Measurements from ENCODE around the gene DCTN2. TPM values are rescaled to one million over a fixed set of nuclear protein-coding genes. Genes with fewer than 3 reads are reported as not detected.

The DCTN2 gene
- 100 to 1,000 TPM; 166 to 257 (median 181) TPM for total RNA-seq

- intact Hi-C loops (cut with DNase I; ENCODE audit: low total_unique reads): no loop called here
- TF ChIP-seq, protein P1, sequence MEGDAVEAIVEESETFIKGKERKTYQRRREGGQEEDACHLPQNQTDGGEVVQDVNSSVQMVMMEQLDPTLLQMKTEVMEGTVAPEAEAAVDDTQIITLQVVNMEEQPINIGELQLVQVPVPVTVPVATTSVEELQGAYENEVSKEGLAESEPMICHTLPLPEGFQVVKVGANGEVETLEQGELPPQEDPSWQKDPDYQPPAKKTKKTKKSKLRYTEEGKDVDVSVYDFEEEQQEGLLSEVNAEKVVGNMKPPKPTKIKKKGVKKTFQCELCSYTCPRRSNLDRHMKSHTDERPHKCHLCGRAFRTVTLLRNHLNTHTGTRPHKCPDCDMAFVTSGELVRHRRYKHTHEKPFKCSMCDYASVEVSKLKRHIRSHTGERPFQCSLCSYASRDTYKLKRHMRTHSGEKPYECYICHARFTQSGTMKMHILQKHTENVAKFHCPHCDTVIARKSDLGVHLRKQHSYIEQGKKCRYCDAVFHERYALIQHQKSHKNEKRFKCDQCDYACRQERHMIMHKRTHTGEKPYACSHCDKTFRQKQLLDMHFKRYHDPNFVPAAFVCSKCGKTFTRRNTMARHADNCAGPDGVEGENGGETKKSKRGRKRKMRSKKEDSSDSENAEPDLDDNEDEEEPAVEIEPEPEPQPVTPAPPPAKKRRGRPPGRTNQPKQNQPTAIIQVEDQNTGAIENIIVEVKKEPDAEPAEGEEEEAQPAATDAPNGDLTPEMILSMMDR (IDR thresholded peaks at IDR 0.05): no peak
- TF ChIP-seq POLR2A (IDR thresholded peaks at IDR 0.05): no peak
- 1% methylated on average over 53 to 54 of the region's 56 CpGs for WGBS, 2 donors
- DNase-seq (ENCODE audit: low spot score in 2 of 2): peak; percentile 97 to 99
- H3K4me3 ChIP-seq (ENCODE audit: low read depth, poor library complexity, severe bottlenecking): peak within 1 kb of the TSS; percentile 81
Measured at GRCh38 chr12:57546438-57547287, at the start of gene DCTN2. DCTN2 (minus strand) TSS chr12:57547192; CDS start chr12:57547063, 129 bp downstream.

- intact Hi-C loops (cut with DNase I; ENCODE audit: low total_unique reads): no loop called here
- H3K4me3 ChIP-seq (ENCODE audit: low read depth, poor library complexity, severe bottlenecking): no peak overlapping the region
- no peak for DNase-seq (ENCODE audit: low spot score in 2 of 2)
- no peak for TF ChIP-seq POLR2A (IDR thresholded peaks at IDR 0.05)
- TF ChIP-seq, protein P1 (IDR thresholded peaks at IDR 0.05): no peak
- WGBS, 2 donors: 75 to 87% methylated on average over 4 of the region's 4 CpGs
Measured at GRCh38 chr12:57593187-57593586, 46.2 kb upstream of the DCTN2 start.

DNA sequence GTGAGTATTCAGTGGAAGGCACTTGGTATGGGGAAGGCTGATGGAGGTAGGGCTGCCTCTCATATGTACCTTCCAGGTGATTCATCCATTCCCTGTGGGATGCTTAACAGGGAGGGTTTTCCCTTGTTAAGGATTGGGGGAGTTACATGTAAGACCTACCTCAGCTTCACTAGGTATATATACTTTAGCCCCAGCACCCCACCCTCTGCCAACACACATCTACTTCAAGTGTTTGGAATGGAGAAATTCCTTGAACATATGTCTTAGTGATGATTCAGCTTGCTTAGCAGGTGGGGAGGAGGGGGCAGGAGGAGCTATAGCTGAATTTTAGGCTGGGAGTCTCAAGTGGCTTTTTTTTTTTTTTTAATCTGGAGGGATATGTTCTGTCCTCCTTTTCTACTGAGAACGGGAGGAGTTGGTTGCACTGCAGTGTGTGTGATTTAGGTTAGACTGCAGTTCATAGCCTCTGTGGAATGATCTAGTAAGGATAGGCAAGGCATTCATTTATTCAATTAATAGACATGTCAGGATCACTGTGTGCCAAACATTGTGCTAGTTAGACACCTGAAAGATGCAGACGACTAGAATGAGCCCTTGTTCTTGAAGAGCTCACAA is 45.7 kb upstream of the DCTN2 start:
- DNase-seq (ENCODE audit: low spot score in 2 of 2): no peak
- no peak for TF ChIP-seq POLR2A (IDR thresholded peaks at IDR 0.05)
- TF ChIP-seq, protein P1 (IDR thresholded peaks at IDR 0.05): no peak
- 58 to 64% methylated on average over 2 of the region's 2 CpGs for WGBS, 2 donors
- intact Hi-C loops (cut with DNase I; ENCODE audit: low total_unique reads): no loop called here
- H3K4me3 ChIP-seq (ENCODE audit: low read depth, poor library complexity, severe bottlenecking): no peak overlapping the region

DNA sequence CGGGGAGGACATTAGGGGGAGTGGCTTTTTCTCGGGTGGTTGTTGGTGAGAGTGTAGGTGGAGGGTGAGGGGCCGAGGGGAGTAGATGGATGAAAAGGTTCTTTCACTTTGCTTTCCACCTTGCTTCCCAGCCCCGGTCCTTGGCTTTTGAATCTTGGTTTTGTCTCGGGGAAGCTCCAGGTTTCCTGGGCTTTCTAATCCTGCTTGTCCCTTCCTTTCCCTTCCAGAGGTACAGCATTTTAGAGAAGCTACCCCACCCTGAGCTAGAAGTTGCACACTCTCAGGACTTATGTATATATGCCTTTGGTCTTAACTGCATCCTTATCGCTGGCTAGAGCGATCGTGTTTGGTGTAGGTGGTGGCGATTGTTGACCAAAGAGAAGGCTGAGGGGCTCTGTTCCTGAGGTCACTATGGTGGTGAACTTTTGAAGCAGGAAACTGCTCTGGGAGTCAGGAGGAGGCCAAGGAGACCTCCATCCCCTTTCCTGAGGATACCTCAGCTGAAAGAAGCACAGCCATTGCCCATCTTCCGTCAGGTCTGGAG is 44.9 kb upstream of the DCTN2 start:
- 43 to 44% methylated on average over 10 of the region's 10 CpGs for WGBS, 2 donors
- no peak for DNase-seq (ENCODE audit: low spot score in 2 of 2)

GRCh38 chr12:57590864-57591781 is 44.1 kb upstream of the DCTN2 start, which contains the start of gene PIP4K2C:
PIP4K2C (plus strand) TSS chr12:57591192; CDS start chr12:57591290, 98 bp downstream.
- no peak for TF ChIP-seq POLR2A (IDR thresholded peaks at IDR 0.05)
- TF ChIP-seq, protein P1 (IDR thresholded peaks at IDR 0.05): no peak
- intact Hi-C loops (cut with DNase I; ENCODE audit: low total_unique reads): no loop called here
- 1 to 2% methylated on average over 42 to 45 of the region's 69 CpGs for WGBS, 2 donors
- peak within 1 kb of the TSS; percentile 91 for H3K4me3 ChIP-seq (ENCODE audit: low read depth, poor library complexity, severe bottlenecking)
- DNase-seq (ENCODE audit: low spot score in 2 of 2): peak; percentile 58 to 95

More for the DNA sequence above, 44.9 kb upstream of the DCTN2 start:
- H3K4me3 ChIP-seq (ENCODE audit: low read depth, poor library complexity, severe bottlenecking): peak overlapping the region; percentile 91
- intact Hi-C loops (cut with DNase I; ENCODE audit: low total_unique reads): no loop called here
- TF ChIP-seq, protein P1 (IDR thresholded peaks at IDR 0.05): no peak
- no peak for TF ChIP-seq POLR2A (IDR thresholded peaks at IDR 0.05)
